PC-9 (cell line): Measurements from ENCODE around the gene PARP3. TPM values are rescaled to one million over a fixed set of nuclear protein-coding genes. Genes with fewer than 3 reads are reported as not detected.

ENCODE experiments used
- BruUV-seq: library from RNA; stranded (reverse); fragments of 400-500 nt; replicated peaks from 2 replicates; lab custom pipeline; 2021; lab: Mats Ljungman, UMichigan
- CTCF ChIA-PET: fragments of 300-600 bp; sonication (Branson Sonifier 250); formaldehyde crosslinking; loops from one replicate; lab custom pipeline; 2022; ENCODE audit warnings: antibody characterized with exemption; lab: Charles Lee
- POLR2A ChIA-PET: fragments of 300-600 bp; sonication (Branson Sonifier 250); formaldehyde crosslinking; loops from one replicate; lab custom pipeline; 2022; ENCODE audit warnings: antibody characterized with exemption; ENCODE audit not compliant: unreplicated experiment; lab: Charles Lee
- DNase-seq, 2 experiments: peaks; one replicate each; pipeline versions ENCODE4 v3.0.0 to v3.0.0-alpha.2; 2015 to 2022; ENCODE audit warnings: mixed read lengths in 1 of 2
- H2AFZ ChIP-seq: fragments of 200-600 bp; sonication (generic); 2 replicates; pipeline ENCODE4 v1.8.1; 2017; ENCODE audit warnings: antibody characterized with exemption
- H3F3A ChIP-seq: fragments of 200-600 bp; sonication (generic); 2 replicates; pipeline ENCODE4 v1.8.1; 2017; ENCODE audit warnings: antibody characterized with exemption, mild to moderate bottlenecking, low read depth; ENCODE audit not compliant: insufficient read depth
- H3K27ac ChIP-seq: fragments of 200-600 bp; sonication (generic); 2 replicates; pipeline ENCODE4 v1.6.1; 2016; ENCODE audit warnings: mixed run types
- H3K27me3 ChIP-seq: fragments of 200-600 bp; sonication (generic); 2 replicates; pipeline ENCODE4 v1.6.1; 2016; ENCODE audit warnings: low read depth, mixed run types; ENCODE audit not compliant: insufficient read depth
- H3K36me3 ChIP-seq: fragments of 200-600 bp; sonication (generic); 2 replicates; pipeline ENCODE4 v1.6.1; 2016; ENCODE audit warnings: low read depth, mixed run types
- H3K4me1 ChIP-seq: fragments of 200-600 bp; sonication (generic); replicated peaks from 2 replicates; pipeline ENCODE4 v1.6.1; 2016; ENCODE audit warnings: mixed run types; ENCODE audit not compliant: insufficient read depth
- H3K4me2 ChIP-seq: fragments of 200-600 bp; sonication (generic); 2 replicates; pipeline ENCODE4 v1.6.1; 2017; ENCODE audit warnings: mixed run types
- H3K4me3 ChIP-seq: fragments of 200-600 bp; sonication (generic); 2 replicates; pipeline ENCODE4 v1.6.1; 2016; ENCODE audit warnings: mixed run types
- H3K79me2 ChIP-seq: fragments of 200-600 bp; sonication (generic); 2 replicates; pipeline ENCODE4 v1.6.1; 2017; ENCODE audit warnings: low read depth, mixed run types
- H3K9me2 ChIP-seq: fragments of 200-600 bp; sonication (generic); 2 replicates; pipeline ENCODE4 v1.8.1; 2017; ENCODE audit warnings: mild to moderate bottlenecking; ENCODE audit not compliant: insufficient read depth
- H3K9me3 ChIP-seq: fragments of 200-600 bp; sonication (generic); 2 replicates; pipeline ENCODE4 v1.8.1; 2016; ENCODE audit warnings: low read depth; ENCODE audit not compliant: insufficient read depth
- H4K20me1 ChIP-seq: fragments of 200-600 bp; sonication (generic); 2 replicates; pipeline ENCODE4 v1.8.1; 2017; ENCODE audit not compliant: insufficient read depth
- EZH2 ChIP-seq: fragments of 200-600 bp; sonication (generic); IDR thresholded peaks from 2 replicates; pipeline ENCODE4 v1.8.0; 2017; ENCODE audit warnings: antibody characterized with exemption, low read depth
- intact Hi-C: fragments of 100-400 bp; cut with micrococcal nuclease; formaldehyde crosslinking; loops from one replicate; pipeline ENCODE4 v1.10.0; 2022; ENCODE audit not compliant: unreplicated experiment
- total RNA-seq: library from RNA; stranded (reverse); gene quantifications from 2 replicates; pipeline ENCODE4 v1.2.3, GENCODE V29; 2021
- TF ChIP-seq, protein P1 (sequence below): fragments of 200-600 bp; sonication (generic); conservative IDR thresholded peaks from 2 replicates; pipeline ENCODE4 v1.6.1; 2017; ENCODE audit warnings: mixed run types, antibody characterized with exemption, mild to moderate bottlenecking, moderate library complexity

PARP3 gene
- total RNA-seq, 1 experiment from 2014 or later = 24.4 TPM

DNA sequence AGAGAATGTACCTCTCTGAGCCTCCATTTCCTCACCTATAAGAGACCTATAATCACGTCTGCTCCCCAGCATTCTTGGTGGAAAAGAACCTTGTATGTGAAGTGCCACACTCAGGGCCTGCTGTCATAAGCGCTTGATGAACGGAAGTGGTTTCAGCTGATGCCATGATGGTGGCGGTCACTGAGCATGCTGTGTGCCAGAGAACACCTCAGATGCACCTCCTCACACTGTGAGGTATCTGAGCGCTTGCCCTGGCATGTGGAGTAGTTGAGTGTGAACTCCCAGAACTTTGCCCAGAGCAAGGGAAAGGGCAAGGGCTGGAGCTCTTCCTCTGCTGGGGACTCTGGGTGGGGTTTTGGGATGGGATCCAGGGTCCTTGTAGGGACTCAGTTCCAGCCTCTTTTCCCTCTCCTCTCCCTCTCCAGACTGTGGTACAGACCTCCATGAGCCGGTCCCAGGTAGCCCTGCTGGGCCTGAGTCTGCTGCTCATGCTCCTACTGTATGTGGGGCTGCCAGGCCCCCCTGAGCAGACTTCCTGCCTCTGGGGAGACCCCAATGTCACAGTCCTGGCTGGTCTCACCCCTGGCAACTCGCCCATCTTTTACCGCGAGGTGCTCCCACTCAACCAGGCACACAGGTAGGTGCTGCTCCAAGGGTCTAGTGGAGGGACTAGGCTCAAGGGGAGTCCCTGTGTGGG is 35.4 kb downstream of the PARP3 start:
- Histone ChIP-seq H3K27me3 (no peaks in the 10 kb centered on the region), H4K20me1 (no peaks in the 10 kb centered on the region), H3K9me2 (no peaks in the 10 kb centered on the region), H3K79me2 (peaks cover 13% of the 10 kb centered on the region; the same call in 1 of the 2 replicates), H3K4me1 (peaks cover 24% of the 10 kb centered on the region), H3F3A (peaks cover 24% of the 10 kb centered on the region), H3K4me2 (no peak overlapping the region), H3K36me3 (no peaks in the 10 kb centered on the region), H3K4me3 (no peak overlapping the region), H3K27ac (no peak overlapping the region), H2AFZ (no peak overlapping the region), H3K9me3 (no peaks in the 10 kb centered on the region)
- DNase-seq = peak in 1 of 2 experiments; percentile 22
- CTCF ChIA-PET = no interaction called here
- POLR2A ChIA-PET = no interaction called here
- intact Hi-C loops = no loop called here
- no TSS peak for BruUV-seq
- TF ChIP-seq EZH2 = no peak
- TF ChIP-seq, protein P1, sequence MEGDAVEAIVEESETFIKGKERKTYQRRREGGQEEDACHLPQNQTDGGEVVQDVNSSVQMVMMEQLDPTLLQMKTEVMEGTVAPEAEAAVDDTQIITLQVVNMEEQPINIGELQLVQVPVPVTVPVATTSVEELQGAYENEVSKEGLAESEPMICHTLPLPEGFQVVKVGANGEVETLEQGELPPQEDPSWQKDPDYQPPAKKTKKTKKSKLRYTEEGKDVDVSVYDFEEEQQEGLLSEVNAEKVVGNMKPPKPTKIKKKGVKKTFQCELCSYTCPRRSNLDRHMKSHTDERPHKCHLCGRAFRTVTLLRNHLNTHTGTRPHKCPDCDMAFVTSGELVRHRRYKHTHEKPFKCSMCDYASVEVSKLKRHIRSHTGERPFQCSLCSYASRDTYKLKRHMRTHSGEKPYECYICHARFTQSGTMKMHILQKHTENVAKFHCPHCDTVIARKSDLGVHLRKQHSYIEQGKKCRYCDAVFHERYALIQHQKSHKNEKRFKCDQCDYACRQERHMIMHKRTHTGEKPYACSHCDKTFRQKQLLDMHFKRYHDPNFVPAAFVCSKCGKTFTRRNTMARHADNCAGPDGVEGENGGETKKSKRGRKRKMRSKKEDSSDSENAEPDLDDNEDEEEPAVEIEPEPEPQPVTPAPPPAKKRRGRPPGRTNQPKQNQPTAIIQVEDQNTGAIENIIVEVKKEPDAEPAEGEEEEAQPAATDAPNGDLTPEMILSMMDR = no peak

DNA sequence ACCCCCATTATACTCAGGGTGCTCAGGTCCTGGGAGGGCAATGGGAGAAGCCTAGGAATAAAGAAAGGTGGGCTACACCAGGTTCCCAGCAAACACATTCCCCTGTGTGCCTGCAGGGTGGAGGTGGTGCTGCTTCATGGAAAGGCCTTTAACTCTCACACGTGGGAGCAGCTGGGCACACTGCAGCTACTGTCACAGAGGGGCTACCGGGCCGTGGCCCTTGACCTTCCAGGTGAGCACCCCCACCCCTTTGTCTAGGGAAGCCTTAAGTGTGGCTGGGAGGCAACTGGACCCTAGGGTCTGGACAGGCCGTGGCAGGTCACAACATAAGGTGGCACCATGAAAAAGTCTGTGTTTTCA is 36.0 kb downstream of the PARP3 start:
- TF ChIP-seq, protein P1 = no peak
- no peak for TF ChIP-seq EZH2
- ChIA-PET POLR2A (no interaction called here), CTCF (no interaction called here)
- no peak for DNase-seq
- no peak overlapping the region for H2AFZ ChIP-seq
- no peak overlapping the region for H3K27ac ChIP-seq
- peaks cover 25% of the 10 kb centered on the region for H3K4me1 ChIP-seq
- no peak overlapping the region for H3K4me3 ChIP-seq
- no peak overlapping the region for H3K4me2 ChIP-seq
- no peaks in the 10 kb centered on the region for H3K9me3 ChIP-seq
- H4K20me1 ChIP-seq = no peaks in the 10 kb centered on the region
- intact Hi-C loops = no loop called here
- H3F3A ChIP-seq = peaks cover 30% of the 10 kb centered on the region
- no peaks in the 10 kb centered on the region for H3K9me2 ChIP-seq
- H3K27me3 ChIP-seq = no peaks in the 10 kb centered on the region
- no peaks in the 10 kb centered on the region for H3K36me3 ChIP-seq
- no TSS peak for BruUV-seq
- peaks cover 9% of the 10 kb centered on the region; the same call in 1 of the 2 replicates for H3K79me2 ChIP-seq

DNA sequence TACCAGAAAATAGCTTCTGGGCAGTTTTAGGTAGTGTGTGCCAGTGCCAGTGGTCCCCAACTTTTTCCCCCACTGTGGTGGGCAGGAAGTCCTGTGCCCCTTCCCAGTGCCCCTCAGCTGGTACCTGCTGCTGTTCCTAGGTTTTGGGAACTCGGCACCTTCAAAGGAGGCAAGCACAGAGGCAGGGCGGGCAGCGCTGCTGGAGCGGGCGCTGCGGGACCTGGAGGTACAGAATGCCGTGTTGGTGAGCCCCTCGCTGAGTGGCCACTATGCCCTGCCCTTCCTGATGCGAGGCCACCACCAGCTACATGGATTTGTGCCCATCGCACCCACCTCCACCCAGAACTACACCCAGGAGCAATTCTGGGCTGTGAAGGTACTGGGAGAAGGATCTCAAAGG is 38.1 kb downstream of the PARP3 start:
- Histone ChIP-seq H4K20me1 (no peaks in the 10 kb centered on the region), H3K4me3 (no peak overlapping the region), H3K9me3 (no peaks in the 10 kb centered on the region), H3K9me2 (no peaks in the 10 kb centered on the region), H3K4me2 (no peak overlapping the region), H3K4me1 (peaks cover 29% of the 10 kb centered on the region), H3K27ac (no peak overlapping the region), H3K36me3 (no peaks in the 10 kb centered on the region), H2AFZ (no peak overlapping the region), H3K27me3 (no peaks in the 10 kb centered on the region), H3K79me2 (0 out of 2 replicates have a peak, but pooled peaks cover 9% of the 10 kb centered on the region), H3F3A (peaks cover 37% of the 10 kb centered on the region)
- BruUV-seq = no TSS peak
- POLR2A ChIA-PET = no interaction called here
- no peak for TF ChIP-seq EZH2
- TF ChIP-seq, protein P1 = no peak
- CTCF ChIA-PET = no interaction called here
- intact Hi-C loops = no loop called here
- no peak for DNase-seq
